GM18867 (cell line): Measurements from ENCODE around the gene CD209.
"Not testable (repeated sequence)": the region's sequence is repeated elsewhere in the genome, so short reads cannot be mapped to it uniquely, and the experiment has no call there.

Source experiments
- ATAC-seq: cut with Tn5 transposase; IDR thresholded peaks from one replicate; pipeline ENCODE4 v1.9.1; 2021; ENCODE audit warnings: mild to moderate bottlenecking, moderate library complexity; ENCODE audit not compliant: unreplicated experiment

CD209 gene

GRCh38 chr19:7769171-7769570 is 21.8 kb upstream of the CD209 start:
- ATAC-seq: no peak

GRCh38 chr19:7767487-7767886 is 20.2 kb upstream of the CD209 start:
- ATAC-seq: no peak

GRCh38 chr19:7766535-7766934 is 19.2 kb upstream of the CD209 start:
- ATAC-seq: no peak

- ATAC-seq: not testable (repeated sequence)
Measured at GRCh38 chr19:7765043-7765442, 17.7 kb upstream of the CD209 start.

GRCh38 chr19:7764157-7764556 is 16.8 kb upstream of the CD209 start:
- ATAC-seq: not testable (repeated sequence)

GRCh38 chr19:7763696-7764095 is 16.4 kb upstream of the CD209 start:
- no peak for ATAC-seq

- ATAC-seq: no peak
Measured at GRCh38 chr19:7762719-7763293, 15.5 kb upstream of the CD209 start, which contains the start of gene CLEC4M. Gene CLEC4M (plus strand): TSS chr19:7763243. CDS start chr19:7763267, 24 bp downstream.

GRCh38 chr19:7759156-7759555 is 11.8 kb upstream of the CD209 start:
- no peak for ATAC-seq

GRCh38 chr19:7757358-7757757 is 10.0 kb upstream of the CD209 start:
- ATAC-seq: no peak

- ATAC-seq: no peak
Measured at GRCh38 chr19:7756258-7756657, 8.9 kb upstream of the CD209 start.

GRCh38 chr19:7751157-7751783 is 3.9 kb upstream of the CD209 start:
- no peak for ATAC-seq

- no peak for ATAC-seq
Measured at GRCh38 chr19:7748756-7749155, 1.4 kb upstream of the CD209 start.

- ATAC-seq: no peak
Measured at GRCh38 chr19:7748171-7748570, 837 bp upstream of the CD209 start.

GRCh38 chr19:7746306-7746705 is 1.0 kb downstream of the CD209 start:
- not testable (repeated sequence) for ATAC-seq

GRCh38 chr19:7744871-7745650 is 2.3 kb downstream of the CD209 start:
- no peak for ATAC-seq

- no peak for ATAC-seq
Measured at GRCh38 chr19:7744199-7744786, 3.0 kb downstream of the CD209 start.

- no peak for ATAC-seq
Measured at GRCh38 chr19:7743425-7743841, 3.9 kb downstream of the CD209 start.

- no peak for ATAC-seq
Measured at GRCh38 chr19:7742991-7743390, 4.3 kb downstream of the CD209 start.

- ATAC-seq: no peak
Measured at GRCh38 chr19:7742575-7742974, 4.8 kb downstream of the CD209 start.

GRCh38 chr19:7740682-7741054 is 6.7 kb downstream of the CD209 start:
- ATAC-seq: no peak

- ATAC-seq: no peak
Measured at GRCh38 chr19:7739801-7740681, 7.3 kb downstream of the CD209 start.
